ENCODE data around the gene CNPY4. TPM values are rescaled to one million over a fixed set of nuclear protein-coding genes. Genes with fewer than 3 reads are reported as not detected.

CNPY4 gene
- polyA plus RNA-seq, 3 donors = 6.2 to 6.8 (median 6.2) TPM

GRCh38 chr7:100167912-100168323 is 48.5 kb downstream of the CNPY4 start:
- H3K27me3 Mint-ChIP-seq (ENCODE audit: low read depth in 3 of 3) = peaks cover 64 to 84% (median 70%) of the 10 kb centered on the region in 3 donors
- intact Hi-C loops (cut with micrococcal nuclease) = no loop called here

GRCh38 chr7:100169147-100169850 is 49.9 kb downstream of the CNPY4 start:
- Histone ChIP-seq H2AFZ (ENCODE audit: insufficient read depth, low read depth, low read length, poor library complexity, severe bottlenecking) (no peak overlapping the region), H3K9ac (ENCODE audit: insufficient read depth, low read length, poor library complexity, severe bottlenecking) (no peak overlapping the region), H3K27ac (ENCODE audit: low read depth in 1 of 2, low read length in 2 of 2) (no peak overlapping the region), H3K79me2 (ENCODE audit: insufficient read depth, low read length) (no peaks in the 10 kb centered on the region), H3K4me2 (replicated peaks; ENCODE audit: extremely low read depth, low read length, poor library complexity, severe bottlenecking) (no peak overlapping the region), H3K4me3 (replicated peaks in 1 of 3; ENCODE audit: low read depth in 2 of 3, low read length in 3 of 3) (no peak overlapping the region), H3K27me3 (ENCODE audit: control insufficient read depth in 2 of 2, insufficient read depth in 2 of 2, low read length in 2 of 2) (peaks cover 38 to 61% of the 10 kb centered on the region in 2 donors), H3K36me3 (replicated peaks in 1 of 2; ENCODE audit: control insufficient read depth in 1 of 2, insufficient read depth in 2 of 2, low read length in 2 of 2) (no peaks in the 10 kb centered on the region), H3K9me3 (replicated peaks in 1 of 2; ENCODE audit: control insufficient read depth in 1 of 2, insufficient read depth in 1 of 2, low read length in 2 of 2) (peaks cover 0 to 11% of the 10 kb centered on the region in 2 donors), H3K4me1 (ENCODE audit: control insufficient read depth in 1 of 2, insufficient read depth in 2 of 2, low read length in 2 of 2) (peaks cover 36 to 42% of the 10 kb centered on the region in 2 donors), H4K20me1 (ENCODE audit: insufficient read depth, low read length) (no peaks in the 10 kb centered on the region)
- intact Hi-C loops (cut with micrococcal nuclease) = no loop called here
- TF ChIP-seq CTCF (IDR thresholded peaks at IDR 0.05) = no peak
- Mint-ChIP-seq H3K4me1 (peaks cover 41% of the 10 kb centered on the region), H3K27me3 (ENCODE audit: low read depth in 3 of 3) (peaks cover 64 to 86% (median 73%) of the 10 kb centered on the region in 3 donors), H3K36me3 (peaks cover 4 to 19% of the 10 kb centered on the region in 2 donors), H3K4me3 (peak overlapping the region; percentile 9 to 94), H3K9me3 (peaks cover 0 to 22% (median 9%) of the 10 kb centered on the region in 7 donors), H3K27ac (no peak overlapping the region)
- 84% methylated on average over 8 of the region's 11 CpGs for WGBS (ENCODE audit: insufficient coverage)
- DNase-seq = no peak

More at GRCh38 chr7:100167912-100168323, 48.5 kb downstream of the CNPY4 start:
- H3K27ac Mint-ChIP-seq = peak overlapping the region in 1 of 7 donors; percentile 83
- H3K4me3 ChIP-seq (replicated peaks in 1 of 3; ENCODE audit: low read depth in 2 of 3, low read length in 3 of 3) = peak overlapping the region in 2 of 3 experiments; percentile 1 to 68
- H4K20me1 ChIP-seq (ENCODE audit: insufficient read depth, low read length) = no peaks in the 10 kb centered on the region
- no peak for DNase-seq
- H3K36me3 Mint-ChIP-seq = peaks cover 4 to 16% of the 10 kb centered on the region in 2 donors
- peaks cover 0 to 11% of the 10 kb centered on the region in 2 donors for H3K9me3 ChIP-seq (replicated peaks in 1 of 2; ENCODE audit: control insufficient read depth in 1 of 2, insufficient read depth in 1 of 2, low read length in 2 of 2)
- peaks cover 0 to 22% (median 9%) of the 10 kb centered on the region in 7 donors for H3K9me3 Mint-ChIP-seq
- no peak for TF ChIP-seq CTCF (IDR thresholded peaks at IDR 0.05)
- no peaks in the 10 kb centered on the region for H3K79me2 ChIP-seq (ENCODE audit: insufficient read depth, low read length)
- H3K4me3 Mint-ChIP-seq = peak overlapping the region; percentile 78 to 94
- H3K4me2 ChIP-seq (replicated peaks; ENCODE audit: extremely low read depth, low read length, poor library complexity, severe bottlenecking) = peak overlapping the region; percentile 70
- H3K27ac ChIP-seq (ENCODE audit: low read depth in 1 of 2, low read length in 2 of 2) = no peak overlapping the region
- H2AFZ ChIP-seq (ENCODE audit: insufficient read depth, low read depth, low read length, poor library complexity, severe bottlenecking) = peak overlapping the region; percentile 59
- peak overlapping the region; percentile 5 for H3K9ac ChIP-seq (ENCODE audit: insufficient read depth, low read length, poor library complexity, severe bottlenecking)
- peaks cover 36 to 42% of the 10 kb centered on the region in 2 donors for H3K4me1 ChIP-seq (ENCODE audit: control insufficient read depth in 1 of 2, insufficient read depth in 2 of 2, low read length in 2 of 2)
- 0% methylated on average over 9 of the region's 11 CpGs for WGBS (ENCODE audit: insufficient coverage)
- H3K4me1 Mint-ChIP-seq = peaks cover 41% of the 10 kb centered on the region
- peaks cover 38 to 65% of the 10 kb centered on the region in 2 donors for H3K27me3 ChIP-seq (ENCODE audit: control insufficient read depth in 2 of 2, insufficient read depth in 2 of 2, low read length in 2 of 2)
- H3K36me3 ChIP-seq (replicated peaks in 1 of 2; ENCODE audit: control insufficient read depth in 1 of 2, insufficient read depth in 2 of 2, low read length in 2 of 2) = no peaks in the 10 kb centered on the region
